ENCODE results near the gene SLCO3A1. TPM values are rescaled to one million over a fixed set of nuclear protein-coding genes. Genes with fewer than 3 reads are reported as not detected.

SLCO3A1 gene
- total RNA-seq, 1 experiment from 2014 or later = 10.1 TPM

GRCh38 chr15:91855684-91856489, 2.4 kb downstream of the SLCO3A1 start:
- Mint-ChIP-seq H3K4me3 (ENCODE audit: unreplicated experiment) (no peak overlapping the region), H3K27ac (ENCODE audit: low read depth, unreplicated experiment) (no peak overlapping the region), H3K36me3 (ENCODE audit: insufficient read depth, unreplicated experiment) (no peaks in the 10 kb centered on the region), H3K4me1 (ENCODE audit: insufficient read depth, unreplicated experiment) (peaks cover 37% of the 10 kb centered on the region), H3K27me3 (ENCODE audit: insufficient read depth, unreplicated experiment) (no peaks in the 10 kb centered on the region), H3K9me3 (ENCODE audit: unreplicated experiment) (no peaks in the 10 kb centered on the region)
- CTCF ChIA-PET = interaction anchor here (0.6 to 8.6 kb wide), 15 partner anchors 12 to 553 kb away, joined by 3 to 152 read pairs (median 3); no protein-coding TSS in a partner anchor
- intact Hi-C loops (cut with micrococcal nuclease) = no loop called here
- no peak for TF ChIP-seq CTCF (IDR thresholded peaks at IDR 0.05; ENCODE audit: unreplicated experiment)
- peak; percentile 63 for DNase-seq (ENCODE audit: unreplicated experiment)
- POLR2A ChIA-PET = interaction anchor here (1.0 to 5.4 kb wide), 2 partner anchors 9 to 85 kb away, joined by 5 to 81 read pairs; no protein-coding TSS in a partner anchor
- no TSS peak for BruUV-seq (replicated peaks)

- DNase-seq (ENCODE audit: unreplicated experiment) = no peak
- Mint-ChIP-seq H3K27ac (ENCODE audit: low read depth, unreplicated experiment) (no peak overlapping the region), H3K9me3 (ENCODE audit: unreplicated experiment) (no peaks in the 10 kb centered on the region), H3K4me3 (ENCODE audit: unreplicated experiment) (no peak overlapping the region), H3K36me3 (ENCODE audit: insufficient read depth, unreplicated experiment) (no peaks in the 10 kb centered on the region), H3K4me1 (ENCODE audit: insufficient read depth, unreplicated experiment) (peaks cover 31% of the 10 kb centered on the region), H3K27me3 (ENCODE audit: insufficient read depth, unreplicated experiment) (no peaks in the 10 kb centered on the region)
- ChIA-PET POLR2A (no interaction called here), CTCF (no interaction called here)
- intact Hi-C loops (cut with micrococcal nuclease) = no loop called here
- TF ChIP-seq CTCF (IDR thresholded peaks at IDR 0.05; ENCODE audit: unreplicated experiment) = no peak
- BruUV-seq (replicated peaks) = no TSS peak
Measured at GRCh38 chr15:91857224-91857585, 3.7 kb downstream of the SLCO3A1 start.

- intact Hi-C loops (cut with micrococcal nuclease) = no loop called here
- CTCF ChIA-PET = interaction anchor here (0.7 kb wide), 1 partner anchor 218 kb away, joined by 4 read pairs; no protein-coding TSS in a partner anchor
- Mint-ChIP-seq H3K27ac (ENCODE audit: low read depth, unreplicated experiment) (no peak overlapping the region), H3K4me3 (ENCODE audit: unreplicated experiment) (no peak overlapping the region), H3K27me3 (ENCODE audit: insufficient read depth, unreplicated experiment) (no peaks in the 10 kb centered on the region), H3K9me3 (ENCODE audit: unreplicated experiment) (no peaks in the 10 kb centered on the region), H3K4me1 (ENCODE audit: insufficient read depth, unreplicated experiment) (peaks cover 28% of the 10 kb centered on the region), H3K36me3 (ENCODE audit: insufficient read depth, unreplicated experiment) (no peaks in the 10 kb centered on the region)
- no peak for TF ChIP-seq CTCF (IDR thresholded peaks at IDR 0.05; ENCODE audit: unreplicated experiment)
- no TSS peak for BruUV-seq (replicated peaks)
- no peak for DNase-seq (ENCODE audit: unreplicated experiment)
- POLR2A ChIA-PET = no interaction called here
Measured at GRCh38 chr15:91857772-91858171, 4.3 kb downstream of the SLCO3A1 start.

- Mint-ChIP-seq H3K4me3 (ENCODE audit: unreplicated experiment) (no peak overlapping the region), H3K36me3 (ENCODE audit: insufficient read depth, unreplicated experiment) (peaks cover 7% of the 10 kb centered on the region), H3K4me1 (ENCODE audit: insufficient read depth, unreplicated experiment) (peaks cover 25% of the 10 kb centered on the region), H3K27ac (ENCODE audit: low read depth, unreplicated experiment) (no peak overlapping the region), H3K27me3 (ENCODE audit: insufficient read depth, unreplicated experiment) (no peaks in the 10 kb centered on the region), H3K9me3 (ENCODE audit: unreplicated experiment) (no peaks in the 10 kb centered on the region)
- POLR2A ChIA-PET = no interaction called here
- CTCF ChIA-PET = interaction anchor here (0.6 to 2.5 kb wide), 4 partner anchors 11 to 218 kb away, joined by 3 to 8 read pairs (median 4); no protein-coding TSS in a partner anchor
- no peak for TF ChIP-seq CTCF (IDR thresholded peaks at IDR 0.05; ENCODE audit: unreplicated experiment)
- intact Hi-C loops (cut with micrococcal nuclease) = no loop called here
- no peak for DNase-seq (ENCODE audit: unreplicated experiment)
- BruUV-seq (replicated peaks) = no TSS peak
Measured at GRCh38 chr15:91860498-91860897, 7.0 kb downstream of the SLCO3A1 start.
